Brain microvascular endothelial cell (primary cell): ENCODE results near the gene VDAC2.

Experiments used
- DNase-seq: peaks from one replicate; pipeline ENCODE4 v3.0.0-alpha.2; 2020
- H3K27ac ChIP-seq: fragments of 250-450 bp; sonication (Bioruptor Pico); 2 replicates; pipeline ENCODE4 v1.5.1; 2020; ENCODE audit warnings: mild to moderate bottlenecking, moderate library complexity
- H3K27me3 ChIP-seq: fragments of 250-450 bp; sonication (Bioruptor Pico); replicated peaks from 2 replicates; pipeline ENCODE4 v1.5.1; 2020; ENCODE audit warnings: mild to moderate bottlenecking
- H3K36me3 ChIP-seq: fragments of 250-450 bp; sonication (Bioruptor Pico); replicated peaks from 2 replicates; pipeline ENCODE4 v1.5.1; 2020; ENCODE audit warnings: mild to moderate bottlenecking
- H3K4me3 ChIP-seq: 2 replicates; pipeline ENCODE4 v1.5.1; 2011; ENCODE audit warnings: low read depth, mild to moderate bottlenecking, control low read depth, low read length, moderate library complexity
- CTCF ChIP-seq: IDR thresholded peaks from 2 replicates; pipeline ENCODE4 v1.5.1; 2011; ENCODE audit warnings: low read depth, mild to moderate bottlenecking, moderate library complexity, low read length, control low read depth, inconsistent platforms; ENCODE audit errors: missing control alignments
- in situ Hi-C: cut with HindIII; loops from 2 replicates; pipeline ENCODE4 v1.10.0; 2017; ENCODE audit warnings: low sequenced_read_pairs, low pct_ligation_motif_present

VDAC2 gene

DNA sequence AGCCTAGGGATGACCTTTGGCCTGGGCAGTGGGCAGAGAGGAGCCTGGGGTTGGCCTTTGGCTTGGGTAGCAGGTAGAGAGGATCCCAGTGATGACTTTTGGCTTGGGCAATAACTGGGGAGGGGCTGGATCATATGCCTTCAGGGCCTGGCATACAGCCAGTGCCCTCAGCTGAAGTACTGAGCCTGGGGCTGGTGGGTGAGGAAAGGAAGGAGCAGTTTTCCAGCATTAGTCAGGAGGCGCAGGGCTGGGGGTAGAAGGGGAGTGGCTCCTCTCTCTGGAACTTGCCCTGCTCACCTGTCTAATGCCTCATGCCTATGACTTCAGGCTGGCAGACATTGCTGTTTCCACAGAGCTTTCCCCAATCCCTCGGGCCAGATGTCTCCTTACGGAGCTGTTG, 40.3 kb downstream of the VDAC2 start:
- H3K27ac ChIP-seq, result no peak overlapping the region
- no peaks in the 10 kb centered on the region for H3K27me3 ChIP-seq
- H3K4me3 ChIP-seq, result no peak overlapping the region
- in situ Hi-C loops, result no loop called here
- H3K36me3 ChIP-seq, result no peaks in the 10 kb centered on the region
- no peak for TF ChIP-seq CTCF
- DNase-seq, result no peak

- H3K4me3 ChIP-seq, result no peak overlapping the region
- H3K27ac ChIP-seq, result no peak overlapping the region
- no peaks in the 10 kb centered on the region for H3K36me3 ChIP-seq
- DNase-seq, result no peak
- no peak for TF ChIP-seq CTCF
- in situ Hi-C loops, result no loop called here
- H3K27me3 ChIP-seq, result no peaks in the 10 kb centered on the region
Measured at GRCh38 chr10:75253281-75254220, 43.0 kb downstream of the VDAC2 start.

DNA sequence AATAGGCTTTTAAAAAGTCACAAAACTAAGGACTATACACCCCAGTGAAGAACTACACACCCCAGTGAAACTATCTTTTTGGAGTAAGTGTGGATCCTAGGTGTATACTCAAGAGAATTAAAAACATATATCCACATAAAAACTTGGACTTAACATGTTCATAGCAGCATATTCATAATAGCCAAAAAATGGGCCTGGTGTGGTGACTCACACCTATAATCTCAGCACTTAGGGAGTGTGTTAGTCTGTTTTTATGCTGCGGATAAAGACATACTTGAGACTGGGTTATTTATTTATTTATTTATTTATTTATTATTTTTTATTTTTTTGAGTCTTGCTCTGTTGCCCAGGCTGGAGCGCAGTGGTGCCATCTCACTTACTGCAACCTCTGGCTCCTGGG, 44.1 kb downstream of the VDAC2 start:
- H3K27me3 ChIP-seq, result no peaks in the 10 kb centered on the region
- in situ Hi-C loops, result no loop called here
- H3K36me3 ChIP-seq, result no peaks in the 10 kb centered on the region

GRCh38 chr10:75260990-75261389, 50.4 kb downstream of the VDAC2 start:
- H3K27ac ChIP-seq, result no peak overlapping the region
- H3K36me3 ChIP-seq, result no peaks in the 10 kb centered on the region
- no peaks in the 10 kb centered on the region for H3K27me3 ChIP-seq
- TF ChIP-seq CTCF, result no peak
- DNase-seq, result no peak
- H3K4me3 ChIP-seq, result no peak overlapping the region
- in situ Hi-C loops, result no loop called here

More for the DNA sequence above, 44.1 kb downstream of the VDAC2 start:
- H3K4me3 ChIP-seq, result no peak overlapping the region
- no peak for DNase-seq
- no peak for TF ChIP-seq CTCF
- H3K27ac ChIP-seq, result no peak overlapping the region

- H3K36me3 ChIP-seq, result no peaks in the 10 kb centered on the region
- DNase-seq, result no peak
- H3K27ac ChIP-seq, result no peak overlapping the region
- in situ Hi-C loops, result no loop called here
- H3K27me3 ChIP-seq, result no peaks in the 10 kb centered on the region
- H3K4me3 ChIP-seq, result no peak overlapping the region
- no peak for TF ChIP-seq CTCF
Measured at GRCh38 chr10:75261813-75262705, 51.5 kb downstream of the VDAC2 start.
